ENCODE measurements around the gene TANC1.

Gene TANC1

GRCh38 chr2:158996378-158996993, 28.0 kb downstream of the TANC1 start:
- DNase-seq, result no peak

- DNase-seq, result no peak
These were observed 28.8 kb downstream of the TANC1 start for GRCh38 chr2:158997037-158997790.

- DNase-seq, result no peak
These were observed 30.3 kb downstream of the TANC1 start for GRCh38 chr2:158998551-158999248.

- no peak for DNase-seq
These were observed 31.0 kb downstream of the TANC1 start for GRCh38 chr2:158999458-158999857.

GRCh38 chr2:159000072-159000471, 31.6 kb downstream of the TANC1 start:
- no peak for DNase-seq

- no peak for DNase-seq
These were observed 34.1 kb downstream of the TANC1 start for GRCh38 chr2:159002462-159003111.

- DNase-seq, result no peak
These were observed 35.1 kb downstream of the TANC1 start for GRCh38 chr2:159003555-159003954.

- no peak for DNase-seq
These were observed 36.4 kb downstream of the TANC1 start for GRCh38 chr2:159004849-159005248.

- DNase-seq, result no peak
These were observed 41.5 kb downstream of the TANC1 start for GRCh38 chr2:159009940-159010339.

GRCh38 chr2:159010340-159010739, 41.9 kb downstream of the TANC1 start:
- peak; percentile 6 to 14 for DNase-seq

- no peak for DNase-seq
These were observed 42.5 kb downstream of the TANC1 start for GRCh38 chr2:159010963-159011362.

- no peak for DNase-seq
These were observed 43.7 kb downstream of the TANC1 start for GRCh38 chr2:159012142-159012541.

GRCh38 chr2:159013103-159013502, 44.7 kb downstream of the TANC1 start:
- no peak for DNase-seq

GRCh38 chr2:159015174-159015573, 46.7 kb downstream of the TANC1 start:
- no peak for DNase-seq

GRCh38 chr2:159015823-159016222, 47.4 kb downstream of the TANC1 start:
- DNase-seq, result no peak

- no peak for DNase-seq
These were observed 49.4 kb downstream of the TANC1 start for GRCh38 chr2:159017837-159018236.

GRCh38 chr2:159019021-159019420, 50.6 kb downstream of the TANC1 start:
- no peak for DNase-seq

- no peak for DNase-seq
These were observed 53.6 kb downstream of the TANC1 start for GRCh38 chr2:159022019-159022418.

- DNase-seq, result no peak
These were observed 57.7 kb downstream of the TANC1 start for GRCh38 chr2:159026170-159026569.

GRCh38 chr2:159028776-159029175, 60.3 kb downstream of the TANC1 start:
- DNase-seq, result no peak

GRCh38 chr2:159029936-159030335, 61.5 kb downstream of the TANC1 start:
- DNase-seq, result no peak

- no peak for DNase-seq
These were observed 62.4 kb downstream of the TANC1 start for GRCh38 chr2:159030674-159031380.

GRCh38 chr2:159032146-159032545, 63.7 kb downstream of the TANC1 start:
- no peak for DNase-seq
